HL-60 (cell line): ENCODE results near the gene CAGE1.

Experiments used
- DNase-seq, 2 experiments: peaks; one replicate each; pipeline ENCODE4 v3.0.0-alpha.2; 2010 to 2020; ENCODE audit warnings: low read depth in 1 of 2, low spot score in 1 of 2
- H3K27ac ChIP-seq: fragments of 250-450 bp; sonication (Bioruptor Pico); replicated peaks from 2 replicates; pipeline ENCODE4 v1.5.1; 2020; ENCODE audit warnings: mild to moderate bottlenecking, moderate library complexity
- H3K27me3 ChIP-seq: fragments of 250-450 bp; sonication (Bioruptor Pico); 2 replicates; pipeline ENCODE4 v1.5.1; 2021; ENCODE audit warnings: mild to moderate bottlenecking, moderate library complexity; ENCODE audit not compliant: insufficient read depth, poor library complexity, severe bottlenecking
- H3K4me3 ChIP-seq: replicated peaks from 2 replicates; pipeline ENCODE4 v1.5.1; 2011; ENCODE audit warnings: mild to moderate bottlenecking, control low read depth, low read length; ENCODE audit not compliant: insufficient read depth
- CTCF ChIP-seq: IDR thresholded peaks from one replicate; pipeline ENCODE4 v1.5.1; 2011; ENCODE audit warnings: low read length, control low read depth, inconsistent platforms; ENCODE audit not compliant: insufficient read depth
- GABPA ChIP-seq: IDR thresholded peaks from 2 replicates; pipeline ENCODE4 v1.6.1; 2012; ENCODE audit warnings: low read depth
- POLR2AphosphoS5 ChIP-seq: IDR thresholded peaks from 2 replicates; pipeline ENCODE4 v1.6.1; 2012; ENCODE audit warnings: low read depth
- REST ChIP-seq: IDR thresholded peaks from 2 replicates; pipeline ENCODE4 v1.6.1; 2012; ENCODE audit warnings: low read depth; ENCODE audit not compliant: insufficient replicate concordance
- SPI1 ChIP-seq: IDR thresholded peaks from 2 replicates; pipeline ENCODE4 v1.6.1; 2012; ENCODE audit warnings: low read depth, mild to moderate bottlenecking, borderline replicate concordance

The CAGE1 gene

GRCh38 chr6:7282097-7282906 lies 107.2 kb downstream of the CAGE1 start:
- H3K27ac ChIP-seq, result peak overlapping the region; percentile 34
- peak; percentile 75 for TF ChIP-seq SPI1
- no peak for TF ChIP-seq REST
- peak; percentile 75 for TF ChIP-seq GABPA
- TF ChIP-seq POLR2AphosphoS5, result peak; percentile 24; the same call in 1 of the 2 replicates
- no peak for TF ChIP-seq CTCF
- no peaks in the 10 kb centered on the region for H3K27me3 ChIP-seq
- peak in 1 of 2 experiments; percentile 29 for DNase-seq
- H3K4me3 ChIP-seq, result no peak overlapping the region
